WTC11 (cell line): ENCODE results near the gene CALHM4. TPM values are rescaled to one million over a fixed set of nuclear protein-coding genes. Genes with fewer than 3 reads are reported as not detected.

Experiments used
- ATAC-seq: fragments of 200-7000 bp; cut with Tn5 transposase; 2 replicates; pipeline ENCODE4 v1.10.0; 2021; ENCODE audit warnings: mild to moderate bottlenecking, moderate library complexity
- CTCF ChIA-PET: fragments of 300-600 bp; sonication (Branson Sonifier 250); formaldehyde crosslinking; loops from one replicate; lab custom pipeline; 2021; ENCODE audit warnings: antibody characterized with exemption; lab: Charles Lee
- POLR2A ChIA-PET: fragments of 350-600 bp; sonication (Branson Sonifier 250); formaldehyde crosslinking; loops from one replicate; lab custom pipeline; 2021; ENCODE audit warnings: antibody characterized with exemption; lab: Charles Lee
- DNase-seq: peaks from one replicate; pipeline ENCODE4 v3.0.0; 2021; ENCODE audit warnings: low spot score
- H3K27ac Mint-ChIP-seq: 2 replicates; pipeline ENCODE4 v1.8.0; 2021; ENCODE audit warnings: mixed read lengths
- H3K27me3 Mint-ChIP-seq: 2 replicates; pipeline ENCODE4 v1.8.0; 2021; ENCODE audit warnings: low read depth, mild to moderate bottlenecking, moderate library complexity, mixed read lengths
- H3K36me3 Mint-ChIP-seq: 2 replicates; pipeline ENCODE4 v1.8.0; 2021; ENCODE audit warnings: mixed read lengths
- H3K4me1 Mint-ChIP-seq: 2 replicates; pipeline ENCODE4 v1.8.0; 2022; ENCODE audit warnings: mixed read lengths
- H3K4me3 Mint-ChIP-seq: 2 replicates; pipeline ENCODE4 v1.8.0; 2021; ENCODE audit warnings: mild to moderate bottlenecking, moderate library complexity, mixed read lengths
- H3K9me3 Mint-ChIP-seq: 2 replicates; pipeline ENCODE4 v1.8.0; 2021; ENCODE audit warnings: mixed read lengths
- ATF1 ChIP-seq: sonication (generic); formaldehyde crosslinking; IDR thresholded peaks from 2 replicates; pipeline ENCODE4 v1.8.1; 2023; ENCODE audit warnings: mild to moderate bottlenecking, moderate library complexity, missing genetic modification reagents
- CBFB ChIP-seq: sonication (generic); formaldehyde crosslinking; IDR thresholded peaks from 2 replicates; pipeline ENCODE4 v1.8.1; 2022; ENCODE audit warnings: mild to moderate bottlenecking, low read depth, missing genetic modification reagents
- E2F1 ChIP-seq: sonication (generic); formaldehyde crosslinking; IDR thresholded peaks from 2 replicates; pipeline ENCODE4 v1.8.0; 2022; ENCODE audit warnings: mild to moderate bottlenecking, missing genetic modification reagents
- E2F4 ChIP-seq: sonication (generic); formaldehyde crosslinking; IDR thresholded peaks from 2 replicates; pipeline ENCODE4 v1.8.1; 2022; ENCODE audit warnings: low read depth, mild to moderate bottlenecking, moderate library complexity, missing genetic modification reagents, borderline replicate concordance
- ELF4 ChIP-seq: sonication (generic); formaldehyde crosslinking; IDR thresholded peaks from 2 replicates; pipeline ENCODE4 v1.8.1; 2022; ENCODE audit warnings: low read depth, mild to moderate bottlenecking, moderate library complexity, missing genetic modification reagents
- FOXJ3 ChIP-seq: sonication (generic); formaldehyde crosslinking; IDR thresholded peaks from 2 replicates; pipeline ENCODE4 v1.9.0; 2021; ENCODE audit warnings: missing genetic modification reagents, mild to moderate bottlenecking, borderline replicate concordance
- GRHL2 ChIP-seq: fragments of 250-450 bp; sonication (Bioruptor Pico); IDR thresholded peaks from 2 replicates; pipeline ENCODE4 v1.8.0; 2022; ENCODE audit warnings: mild to moderate bottlenecking, moderate library complexity; ENCODE audit not compliant: insufficient replicate concordance, severe bottlenecking
- HMGA2 ChIP-seq: fragments of 250-450 bp; sonication (Bioruptor Pico); IDR thresholded peaks from 2 replicates; pipeline ENCODE4 v1.4.0; 2021; ENCODE audit warnings: mild to moderate bottlenecking, moderate library complexity
- MAX ChIP-seq: sonication (generic); formaldehyde crosslinking; IDR thresholded peaks from 2 replicates; pipeline ENCODE4 v1.8.0; 2022; ENCODE audit warnings: mild to moderate bottlenecking, missing genetic modification reagents
- MLX ChIP-seq: sonication (generic); formaldehyde crosslinking; IDR thresholded peaks from 2 replicates; pipeline ENCODE4 v1.8.1; 2023; ENCODE audit warnings: mild to moderate bottlenecking, missing genetic modification reagents, moderate library complexity
- MYBL2 ChIP-seq: sonication (generic); formaldehyde crosslinking; IDR thresholded peaks from 2 replicates; pipeline ENCODE4 v1.8.1; 2023; ENCODE audit warnings: mild to moderate bottlenecking, moderate library complexity, missing genetic modification reagents
- TEAD1 ChIP-seq: sonication (generic); formaldehyde crosslinking; IDR thresholded peaks from 2 replicates; pipeline ENCODE4 v1.8.0; 2022; ENCODE audit warnings: mild to moderate bottlenecking, missing genetic modification reagents
- TP53 ChIP-seq: sonication (generic); formaldehyde crosslinking; IDR thresholded peaks from 2 replicates; pipeline ENCODE4 v1.8.1; 2023; ENCODE audit warnings: mild to moderate bottlenecking, missing genetic modification reagents
- ZBTB43 ChIP-seq: sonication (generic); formaldehyde crosslinking; IDR thresholded peaks from 2 replicates; pipeline ENCODE4 v1.8.1; 2023; ENCODE audit warnings: mild to moderate bottlenecking, missing genetic modification reagents
- ZNF138 ChIP-seq: sonication (generic); formaldehyde crosslinking; conservative IDR thresholded peaks from 2 replicates; pipeline ENCODE4 v1.8.1; 2022; ENCODE audit warnings: mild to moderate bottlenecking, moderate library complexity, missing genetic modification reagents
- ZNF219 ChIP-seq: sonication (generic); formaldehyde crosslinking; IDR thresholded peaks from 2 replicates; pipeline ENCODE4 v1.8.0; 2023; ENCODE audit warnings: missing genetic modification reagents, mild to moderate bottlenecking, borderline replicate concordance
- ZNF232 ChIP-seq: sonication (generic); formaldehyde crosslinking; IDR thresholded peaks from 2 replicates; pipeline ENCODE4 v1.8.0; 2022; ENCODE audit warnings: mild to moderate bottlenecking, missing genetic modification reagents
- ZNF423 ChIP-seq: fragments of 250-450 bp; sonication (Bioruptor Pico); IDR thresholded peaks from 2 replicates; pipeline ENCODE4 v2.1.2; 2022; ENCODE audit warnings: mild to moderate bottlenecking, moderate library complexity
- total RNA-seq: library from RNA; stranded (reverse); gene quantifications from 3 replicates; pipeline ENCODE4 v1.2.3, GENCODE V29; 2021

CALHM4 gene
- total RNA-seq, 1 experiment from 2014 or later, result not detected

- Mint-ChIP-seq H3K36me3 (no peaks in the 10 kb centered on the region), H3K4me3 (no peak overlapping the region), H3K27ac (peak overlapping the region; percentile 21; the same call in 1 of the 2 replicates), H3K27me3 (no peaks in the 10 kb centered on the region)
- peak; percentile 23; the same call in 1 of the 2 replicates for ATAC-seq
- no peak for TF ChIP-seq TEAD1
- TF ChIP-seq ZBTB43 (CRISPR knock-in tag), result no peak
- TF ChIP-seq CBFB (CRISPR knock-in tag), result no peak
- no peak for TF ChIP-seq ATF1 (CRISPR knock-in tag)
- TF ChIP-seq TP53 (CRISPR knock-in tag), result no peak
- no peak for TF ChIP-seq ZNF219 (CRISPR knock-in tag)
- no peak for TF ChIP-seq GRHL2
- no peak for TF ChIP-seq ZNF423 (CRISPR knock-in tag)
- TF ChIP-seq MAX (CRISPR knock-in tag), result no peak
- no peak for TF ChIP-seq MYBL2 (CRISPR knock-in tag)
- no peak for TF ChIP-seq FOXJ3 (CRISPR knock-in tag)
- TF ChIP-seq ZNF232 (CRISPR knock-in tag), result no peak
- TF ChIP-seq MLX (CRISPR knock-in tag), result no peak
- no peak for TF ChIP-seq E2F1 (CRISPR knock-in tag)
- TF ChIP-seq HMGA2 (CRISPR knock-in tag), result no peak
- no peak for TF ChIP-seq E2F4 (CRISPR knock-in tag)
- no peak for TF ChIP-seq ZNF138 (CRISPR knock-in tag)
- TF ChIP-seq, all 79 proteins: peak for 0
- Mint-ChIP-seq H3K9me3 (no peaks in the 10 kb centered on the region), H3K4me1 (peaks cover 54% of the 10 kb centered on the region)
- ChIA-PET POLR2A (no interaction called here), CTCF (interaction anchor here (1.4 kb wide), 2 partner anchors 17 to 260 kb away, joined by 3 to 4 read pairs; partner anchors contain the start of gene CALHM5)
- DNase-seq, result no peak
Observed at GRCh38 chr6:116528780-116529179, 24.8 kb upstream of the CALHM4 start.

- no peak for ATAC-seq
- no peak for TF ChIP-seq TP53 (CRISPR knock-in tag)
- TF ChIP-seq ZNF423 (CRISPR knock-in tag), result no peak
- TF ChIP-seq MLX (CRISPR knock-in tag), result no peak
- no peak for TF ChIP-seq ELF4 (CRISPR knock-in tag)
- TF ChIP-seq, all 79 proteins: peak for 0
- ChIA-PET CTCF (interaction anchor here (1.2 to 1.4 kb wide), 3 partner anchors 18 to 261 kb away, joined by 3 to 4 read pairs (median 4); partner anchors contain the start of gene CALHM5), POLR2A (no interaction called here)
- Mint-ChIP-seq H3K27ac (no peak overlapping the region), H3K27me3 (no peaks in the 10 kb centered on the region), H3K9me3 (no peaks in the 10 kb centered on the region), H3K4me3 (no peak overlapping the region), H3K4me1 (peaks cover 50% of the 10 kb centered on the region), H3K36me3 (no peaks in the 10 kb centered on the region)
- no peak for DNase-seq
Observed at GRCh38 chr6:116529466-116530290, 23.9 kb upstream of the CALHM4 start.
